ENCODE data around the gene CAMK2A.

DNA sequence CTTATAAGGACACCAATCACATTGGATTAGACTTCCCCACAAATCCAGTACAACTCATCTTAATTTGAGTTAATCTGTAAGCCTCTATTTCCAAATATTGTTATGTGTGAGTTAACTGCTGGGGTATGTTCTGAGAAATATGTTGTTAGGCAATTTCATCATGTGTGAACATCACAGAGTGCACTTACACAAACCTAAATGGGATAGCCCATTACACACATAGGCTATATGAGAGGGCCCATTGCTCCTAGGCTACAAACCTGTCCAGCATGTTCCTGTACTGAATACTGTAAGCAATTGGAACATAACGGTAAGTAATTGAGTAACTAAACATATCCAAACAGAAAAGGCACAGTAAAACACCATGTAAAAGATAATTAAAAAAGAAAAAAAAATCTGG, 32.2 kb upstream of the CAMK2A start:
- TF ChIP-seq, protein P1, sequence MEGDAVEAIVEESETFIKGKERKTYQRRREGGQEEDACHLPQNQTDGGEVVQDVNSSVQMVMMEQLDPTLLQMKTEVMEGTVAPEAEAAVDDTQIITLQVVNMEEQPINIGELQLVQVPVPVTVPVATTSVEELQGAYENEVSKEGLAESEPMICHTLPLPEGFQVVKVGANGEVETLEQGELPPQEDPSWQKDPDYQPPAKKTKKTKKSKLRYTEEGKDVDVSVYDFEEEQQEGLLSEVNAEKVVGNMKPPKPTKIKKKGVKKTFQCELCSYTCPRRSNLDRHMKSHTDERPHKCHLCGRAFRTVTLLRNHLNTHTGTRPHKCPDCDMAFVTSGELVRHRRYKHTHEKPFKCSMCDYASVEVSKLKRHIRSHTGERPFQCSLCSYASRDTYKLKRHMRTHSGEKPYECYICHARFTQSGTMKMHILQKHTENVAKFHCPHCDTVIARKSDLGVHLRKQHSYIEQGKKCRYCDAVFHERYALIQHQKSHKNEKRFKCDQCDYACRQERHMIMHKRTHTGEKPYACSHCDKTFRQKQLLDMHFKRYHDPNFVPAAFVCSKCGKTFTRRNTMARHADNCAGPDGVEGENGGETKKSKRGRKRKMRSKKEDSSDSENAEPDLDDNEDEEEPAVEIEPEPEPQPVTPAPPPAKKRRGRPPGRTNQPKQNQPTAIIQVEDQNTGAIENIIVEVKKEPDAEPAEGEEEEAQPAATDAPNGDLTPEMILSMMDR (conservative IDR thresholded peaks at IDR 0.05; ENCODE audit: low read depth in 2 of 2), result no peak
- no peak for TF ChIP-seq POLR2AphosphoS5 (IDR thresholded peaks at IDR 0.05; ENCODE audit: low read depth)
- no peak for TF ChIP-seq EZH2phosphoT487 (IDR thresholded peaks at IDR 0.05; ENCODE audit: unreplicated experiment)
- no peak for TF ChIP-seq EZH2 (IDR thresholded peaks at IDR 0.05; ENCODE audit: low read depth, unreplicated experiment)
- no peak for TF ChIP-seq JUNB (IDR thresholded peaks at IDR 0.05; ENCODE audit: unreplicated experiment)
- TF ChIP-seq, protein P2, sequence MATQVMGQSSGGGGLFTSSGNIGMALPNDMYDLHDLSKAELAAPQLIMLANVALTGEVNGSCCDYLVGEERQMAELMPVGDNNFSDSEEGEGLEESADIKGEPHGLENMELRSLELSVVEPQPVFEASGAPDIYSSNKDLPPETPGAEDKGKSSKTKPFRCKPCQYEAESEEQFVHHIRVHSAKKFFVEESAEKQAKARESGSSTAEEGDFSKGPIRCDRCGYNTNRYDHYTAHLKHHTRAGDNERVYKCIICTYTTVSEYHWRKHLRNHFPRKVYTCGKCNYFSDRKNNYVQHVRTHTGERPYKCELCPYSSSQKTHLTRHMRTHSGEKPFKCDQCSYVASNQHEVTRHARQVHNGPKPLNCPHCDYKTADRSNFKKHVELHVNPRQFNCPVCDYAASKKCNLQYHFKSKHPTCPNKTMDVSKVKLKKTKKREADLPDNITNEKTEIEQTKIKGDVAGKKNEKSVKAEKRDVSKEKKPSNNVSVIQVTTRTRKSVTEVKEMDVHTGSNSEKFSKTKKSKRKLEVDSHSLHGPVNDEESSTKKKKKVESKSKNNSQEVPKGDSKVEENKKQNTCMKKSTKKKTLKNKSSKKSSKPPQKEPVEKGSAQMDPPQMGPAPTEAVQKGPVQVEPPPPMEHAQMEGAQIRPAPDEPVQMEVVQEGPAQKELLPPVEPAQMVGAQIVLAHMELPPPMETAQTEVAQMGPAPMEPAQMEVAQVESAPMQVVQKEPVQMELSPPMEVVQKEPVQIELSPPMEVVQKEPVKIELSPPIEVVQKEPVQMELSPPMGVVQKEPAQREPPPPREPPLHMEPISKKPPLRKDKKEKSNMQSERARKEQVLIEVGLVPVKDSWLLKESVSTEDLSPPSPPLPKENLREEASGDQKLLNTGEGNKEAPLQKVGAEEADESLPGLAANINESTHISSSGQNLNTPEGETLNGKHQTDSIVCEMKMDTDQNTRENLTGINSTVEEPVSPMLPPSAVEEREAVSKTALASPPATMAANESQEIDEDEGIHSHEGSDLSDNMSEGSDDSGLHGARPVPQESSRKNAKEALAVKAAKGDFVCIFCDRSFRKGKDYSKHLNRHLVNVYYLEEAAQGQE (IDR thresholded peaks at IDR 0.05; ENCODE audit: unreplicated experiment), result no peak
- no peak for TF ChIP-seq ZNF114 (CRISPR knock-in tag; IDR thresholded peaks at IDR 0.05)
- TF ChIP-seq CREB1 (CRISPR knock-in tag; IDR thresholded peaks at IDR 0.05; ENCODE audit: low read depth), result no peak
- TF ChIP-seq, protein P3, sequence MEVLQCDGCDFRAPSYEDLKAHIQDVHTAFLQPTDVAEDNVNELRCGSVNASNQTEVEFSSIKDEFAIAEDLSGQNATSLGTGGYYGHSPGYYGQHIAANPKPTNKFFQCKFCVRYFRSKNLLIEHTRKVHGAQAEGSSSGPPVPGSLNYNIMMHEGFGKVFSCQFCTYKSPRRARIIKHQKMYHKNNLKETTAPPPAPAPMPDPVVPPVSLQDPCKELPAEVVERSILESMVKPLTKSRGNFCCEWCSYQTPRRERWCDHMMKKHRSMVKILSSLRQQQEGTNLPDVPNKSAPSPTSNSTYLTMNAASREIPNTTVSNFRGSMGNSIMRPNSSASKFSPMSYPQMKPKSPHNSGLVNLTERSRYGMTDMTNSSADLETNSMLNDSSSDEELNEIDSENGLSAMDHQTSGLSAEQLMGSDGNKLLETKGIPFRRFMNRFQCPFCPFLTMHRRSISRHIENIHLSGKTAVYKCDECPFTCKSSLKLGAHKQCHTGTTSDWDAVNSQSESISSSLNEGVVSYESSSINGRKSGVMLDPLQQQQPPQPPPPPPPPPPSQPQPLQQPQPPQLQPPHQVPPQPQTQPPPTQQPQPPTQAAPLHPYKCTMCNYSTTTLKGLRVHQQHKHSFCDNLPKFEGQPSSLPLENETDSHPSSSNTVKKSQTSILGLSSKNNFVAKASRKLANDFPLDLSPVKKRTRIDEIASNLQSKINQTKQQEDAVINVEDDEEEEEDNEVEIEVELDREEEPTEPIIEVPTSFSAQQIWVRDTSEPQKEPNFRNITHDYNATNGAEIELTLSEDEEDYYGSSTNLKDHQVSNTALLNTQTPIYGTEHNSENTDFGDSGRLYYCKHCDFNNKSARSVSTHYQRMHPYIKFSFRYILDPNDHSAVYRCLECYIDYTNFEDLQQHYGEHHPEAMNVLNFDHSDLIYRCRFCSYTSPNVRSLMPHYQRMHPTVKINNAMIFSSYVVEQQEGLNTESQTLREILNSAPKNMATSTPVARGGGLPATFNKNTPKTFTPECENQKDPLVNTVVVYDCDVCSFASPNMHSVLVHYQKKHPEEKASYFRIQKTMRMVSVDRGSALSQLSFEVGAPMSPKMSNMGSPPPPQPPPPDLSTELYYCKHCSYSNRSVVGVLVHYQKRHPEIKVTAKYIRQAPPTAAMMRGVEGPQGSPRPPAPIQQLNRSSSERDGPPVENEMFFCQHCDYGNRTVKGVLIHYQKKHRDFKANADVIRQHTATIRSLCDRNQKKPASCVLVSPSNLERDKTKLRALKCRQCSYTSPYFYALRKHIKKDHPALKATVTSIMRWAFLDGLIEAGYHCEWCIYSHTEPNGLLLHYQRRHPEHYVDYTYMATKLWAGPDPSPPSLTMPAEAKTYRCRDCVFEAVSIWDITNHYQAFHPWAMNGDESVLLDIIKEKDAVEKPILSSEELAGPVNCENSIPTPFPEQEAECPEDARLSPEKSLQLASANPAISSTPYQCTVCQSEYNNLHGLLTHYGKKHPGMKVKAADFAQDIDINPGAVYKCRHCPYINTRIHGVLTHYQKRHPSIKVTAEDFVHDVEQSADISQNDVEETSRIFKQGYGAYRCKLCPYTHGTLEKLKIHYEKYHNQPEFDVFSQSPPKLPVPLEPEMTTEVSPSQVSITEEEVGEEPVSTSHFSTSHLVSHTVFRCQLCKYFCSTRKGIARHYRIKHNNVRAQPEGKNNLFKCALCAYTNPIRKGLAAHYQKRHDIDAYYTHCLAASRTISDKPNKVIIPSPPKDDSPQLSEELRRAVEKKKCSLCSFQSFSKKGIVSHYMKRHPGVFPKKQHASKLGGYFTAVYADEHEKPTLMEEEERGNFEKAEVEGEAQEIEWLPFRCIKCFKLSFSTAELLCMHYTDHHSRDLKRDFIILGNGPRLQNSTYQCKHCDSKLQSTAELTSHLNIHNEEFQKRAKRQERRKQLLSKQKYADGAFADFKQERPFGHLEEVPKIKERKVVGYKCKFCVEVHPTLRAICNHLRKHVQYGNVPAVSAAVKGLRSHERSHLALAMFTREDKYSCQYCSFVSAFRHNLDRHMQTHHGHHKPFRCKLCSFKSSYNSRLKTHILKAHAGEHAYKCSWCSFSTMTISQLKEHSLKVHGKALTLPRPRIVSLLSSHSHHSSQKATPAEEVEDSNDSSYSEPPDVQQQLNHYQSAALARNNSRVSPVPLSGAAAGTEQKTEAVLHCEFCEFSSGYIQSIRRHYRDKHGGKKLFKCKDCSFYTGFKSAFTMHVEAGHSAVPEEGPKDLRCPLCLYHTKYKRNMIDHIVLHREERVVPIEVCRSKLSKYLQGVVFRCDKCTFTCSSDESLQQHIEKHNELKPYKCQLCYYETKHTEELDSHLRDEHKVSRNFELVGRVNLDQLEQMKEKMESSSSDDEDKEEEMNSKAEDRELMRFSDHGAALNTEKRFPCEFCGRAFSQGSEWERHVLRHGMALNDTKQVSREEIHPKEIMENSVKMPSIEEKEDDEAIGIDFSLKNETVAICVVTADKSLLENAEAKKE (CRISPR knock-in tag; IDR thresholded peaks at IDR 0.05), result no peak
- TF ChIP-seq, protein P4, sequence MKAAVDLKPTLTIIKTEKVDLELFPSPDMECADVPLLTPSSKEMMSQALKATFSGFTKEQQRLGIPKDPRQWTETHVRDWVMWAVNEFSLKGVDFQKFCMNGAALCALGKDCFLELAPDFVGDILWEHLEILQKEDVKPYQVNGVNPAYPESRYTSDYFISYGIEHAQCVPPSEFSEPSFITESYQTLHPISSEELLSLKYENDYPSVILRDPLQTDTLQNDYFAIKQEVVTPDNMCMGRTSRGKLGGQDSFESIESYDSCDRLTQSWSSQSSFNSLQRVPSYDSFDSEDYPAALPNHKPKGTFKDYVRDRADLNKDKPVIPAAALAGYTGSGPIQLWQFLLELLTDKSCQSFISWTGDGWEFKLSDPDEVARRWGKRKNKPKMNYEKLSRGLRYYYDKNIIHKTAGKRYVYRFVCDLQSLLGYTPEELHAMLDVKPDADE (IDR thresholded peaks at IDR 0.05), result no peak
- TF ChIP-seq ZNF331 (CRISPR knock-in tag; IDR thresholded peaks at IDR 0.05; ENCODE audit: low read depth), result no peak
- no peak for TF ChIP-seq NANOG (IDR thresholded peaks at IDR 0.05; ENCODE audit: borderline replicate concordance)
- no peak for TF ChIP-seq STAT1 (IDR thresholded peaks at IDR 0.05; ENCODE audit: unreplicated experiment)
